Stimulated activated CD4-positive, alpha-beta T cell treated with anti-CD3 and anti-CD28 coated beads, Interleukin-4, amount 100 ng/mL, for 1 hour (primary cell): ENCODE results near the gene GGT5.

ENCODE experiments used
- DNase-seq: peaks from one replicate; pipeline ENCODE4 v3.0.0-alpha.2; 2020

GGT5 gene

GRCh38 chr22:24181996-24182899 lies 62.6 kb downstream of the GGT5 start:
- no peak for DNase-seq

- DNase-seq: no peak
Measured at GRCh38 chr22:24181088-24181995, 63.5 kb downstream of the GGT5 start, which contains the start of gene SUSD2. TSS of gene SUSD2 (plus strand) at chr22:24181487. CDS start at chr22:24181520, 33 bp downstream.

- no peak for DNase-seq
Measured at GRCh38 chr22:24180316-24181087, 64.4 kb downstream of the GGT5 start.

GRCh38 chr22:24179478-24180210 lies 65.2 kb downstream of the GGT5 start:
- no peak for DNase-seq

- no peak for DNase-seq
Measured at GRCh38 chr22:24178502-24179440, 66.1 kb downstream of the GGT5 start.

- DNase-seq: no peak
Measured at GRCh38 chr22:24178021-24178431, 66.9 kb downstream of the GGT5 start.

GRCh38 chr22:24177456-24177855 lies 67.4 kb downstream of the GGT5 start:
- no peak for DNase-seq

GRCh38 chr22:24177045-24177444 lies 67.8 kb downstream of the GGT5 start:
- DNase-seq: no peak

- DNase-seq: no peak
Measured at GRCh38 chr22:24176630-24177029, 68.3 kb downstream of the GGT5 start.

GRCh38 chr22:24176040-24176439 lies 68.8 kb downstream of the GGT5 start:
- no peak for DNase-seq

GRCh38 chr22:24175160-24175808 lies 69.6 kb downstream of the GGT5 start:
- DNase-seq: peak; percentile 65

GRCh38 chr22:24171822-24172221 lies 73.1 kb downstream of the GGT5 start:
- no peak for DNase-seq

- no peak for DNase-seq
Measured at GRCh38 chr22:24170632-24171031, 74.2 kb downstream of the GGT5 start.

- no peak for DNase-seq
Measured at GRCh38 chr22:24170188-24170587, 74.7 kb downstream of the GGT5 start.
